Lung (tissue), 12 donors: ENCODE results near the gene ARHGEF7. TPM values are rescaled to one million over a fixed set of nuclear protein-coding genes. Genes with fewer than 3 reads are reported as not detected.

Experiments
- ATAC-seq: fragments of 200-7000 bp; cut with Tn5 transposase; one replicate; pipeline ENCODE4 v1.9.1; 2020; ENCODE audit warnings: moderate number of reproducible peaks; ENCODE audit not compliant: insufficient read depth, low FRiP score
- DNase-seq, 3 donors: peaks; one replicate each; pipeline ENCODE4 v3.0.0-alpha.2; 2013 to 2017
- H3K27ac ChIP-seq, 2 donors: one replicate each; pipeline ENCODE4 v1.5.1; 2013; ENCODE audit warnings: mild to moderate bottlenecking in 2 of 2, moderate library complexity in 2 of 2, control low read depth in 1 of 2, inconsistent platforms in 1 of 2, low read depth in 1 of 2, low read length in 1 of 2
- H3K27me3 ChIP-seq, 3 donors: one replicate each; pipeline ENCODE4 v1.5.1; 2013; ENCODE audit warnings: low read length in 2 of 3; ENCODE audit not compliant: control insufficient read depth in 3 of 3, insufficient read depth in 3 of 3
- H3K36me3 ChIP-seq, 4 donors: one replicate each; pipeline ENCODE4 v1.5.1; 2013; ENCODE audit warnings: low read length in 4 of 4, mild to moderate bottlenecking in 1 of 4, moderate library complexity in 1 of 4; ENCODE audit not compliant: control insufficient read depth in 4 of 4, insufficient read depth in 4 of 4
- H3K4me1 ChIP-seq, 5 donors: one replicate each; pipeline ENCODE4 v1.5.1; 2013; ENCODE audit warnings: low read length in 5 of 5, mild to moderate bottlenecking in 2 of 5, moderate library complexity in 1 of 5; ENCODE audit not compliant: control insufficient read depth in 5 of 5, insufficient read depth in 5 of 5
- H3K4me3 ChIP-seq: one replicate; pipeline ENCODE4 v1.5.1; 2013; ENCODE audit warnings: mild to moderate bottlenecking, control low read depth, moderate library complexity
- H3K9ac ChIP-seq, 2 donors: one replicate each; pipeline ENCODE4 v1.5.1; 2013; ENCODE audit warnings: low read length in 2 of 2, control low read depth in 1 of 2; ENCODE audit not compliant: insufficient read depth in 1 of 2
- H3K9me3 ChIP-seq, 4 donors: one replicate each; pipeline ENCODE4 v1.5.1; 2013; ENCODE audit warnings: low read length in 3 of 4, mild to moderate bottlenecking in 1 of 4, moderate library complexity in 1 of 4; ENCODE audit not compliant: control insufficient read depth in 4 of 4, insufficient read depth in 3 of 4
- WGBS, 2 donors: extraction: QIAGEN DNeasy Blood & Tissue Kit; methylation state at CpG; one replicate each; pipeline ENCODE4 v1.1.7; 2013; 5-methylcytosine and 5-hydroxymethylcytosine counted together
- polyA plus RNA-seq, 2 donors: library from polyadenylated mRNA; stranded (reverse); fragments of 200-250 nt; gene quantifications; one replicate each; pipeline ENCODE4 v1.2.1, GENCODE V29; 2013
- total RNA-seq, 2 donors: library from RNA; depleted of rRNA in 1 of 2; stranded (reverse); fragments of >200 nt in 1 of 2; gene quantifications; one replicate each; pipeline ENCODE4 v1.2.1, GENCODE V29; 2014 to 2021
- TF ChIP-seq, protein P1 (sequence below): IDR thresholded peaks from 2 replicates; pipeline ENCODE4 v1.5.1; 2012; ENCODE audit warnings: mild to moderate bottlenecking; ENCODE audit errors: control extremely low read depth, extremely low read depth
- donor health status: control.
- donor health status: control.
- donor health status: Bipolar disorder and iron deficiency.
- donor health status: healthy.
- donor health status: DM: yes; HTN: yes; CAD: no.

The ARHGEF7 gene
- total and polyA plus RNA-seq, 4 donors: 20.9 to 143 (median 37.8) TPM

DNA sequence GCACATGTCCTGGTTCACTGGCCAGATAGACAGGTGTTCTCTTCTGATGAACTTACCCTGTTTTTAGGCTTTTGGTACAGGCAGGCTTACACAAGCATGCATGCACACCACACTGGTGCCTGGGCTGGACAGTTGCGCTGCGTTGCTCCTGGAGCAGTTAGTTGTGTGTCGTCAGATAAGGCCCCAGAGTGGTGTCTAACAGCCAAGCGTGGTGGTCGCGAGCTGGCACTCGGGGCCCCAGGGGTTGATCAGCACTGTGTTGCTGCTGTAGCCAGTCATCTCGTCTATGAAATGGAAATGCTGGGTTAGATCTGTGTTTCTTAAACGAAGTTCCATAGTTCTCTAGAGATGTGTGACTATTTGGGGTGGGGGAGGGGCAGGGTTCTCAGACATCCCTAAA lies 180.8 kb downstream of the ARHGEF7 start:
- no peak for DNase-seq
- peaks cover 17 to 35% (median 27%) of the 10 kb centered on the region in 4 donors for H3K36me3 ChIP-seq
- H3K9ac ChIP-seq: no peak overlapping the region
- WGBS, 2 donors: 94 to 95% methylated on average over 9 of the region's 9 CpGs
- TF ChIP-seq, protein P1, sequence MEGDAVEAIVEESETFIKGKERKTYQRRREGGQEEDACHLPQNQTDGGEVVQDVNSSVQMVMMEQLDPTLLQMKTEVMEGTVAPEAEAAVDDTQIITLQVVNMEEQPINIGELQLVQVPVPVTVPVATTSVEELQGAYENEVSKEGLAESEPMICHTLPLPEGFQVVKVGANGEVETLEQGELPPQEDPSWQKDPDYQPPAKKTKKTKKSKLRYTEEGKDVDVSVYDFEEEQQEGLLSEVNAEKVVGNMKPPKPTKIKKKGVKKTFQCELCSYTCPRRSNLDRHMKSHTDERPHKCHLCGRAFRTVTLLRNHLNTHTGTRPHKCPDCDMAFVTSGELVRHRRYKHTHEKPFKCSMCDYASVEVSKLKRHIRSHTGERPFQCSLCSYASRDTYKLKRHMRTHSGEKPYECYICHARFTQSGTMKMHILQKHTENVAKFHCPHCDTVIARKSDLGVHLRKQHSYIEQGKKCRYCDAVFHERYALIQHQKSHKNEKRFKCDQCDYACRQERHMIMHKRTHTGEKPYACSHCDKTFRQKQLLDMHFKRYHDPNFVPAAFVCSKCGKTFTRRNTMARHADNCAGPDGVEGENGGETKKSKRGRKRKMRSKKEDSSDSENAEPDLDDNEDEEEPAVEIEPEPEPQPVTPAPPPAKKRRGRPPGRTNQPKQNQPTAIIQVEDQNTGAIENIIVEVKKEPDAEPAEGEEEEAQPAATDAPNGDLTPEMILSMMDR: no peak
- H3K9me3 ChIP-seq: no peaks in the 10 kb centered on the region
- H3K27ac ChIP-seq: no peak overlapping the region
- no peak overlapping the region for H3K4me3 ChIP-seq
- no peaks in the 10 kb centered on the region for H3K27me3 ChIP-seq
- H3K4me1 ChIP-seq: no peaks in the 10 kb centered on the region
- no peak for ATAC-seq

DNA sequence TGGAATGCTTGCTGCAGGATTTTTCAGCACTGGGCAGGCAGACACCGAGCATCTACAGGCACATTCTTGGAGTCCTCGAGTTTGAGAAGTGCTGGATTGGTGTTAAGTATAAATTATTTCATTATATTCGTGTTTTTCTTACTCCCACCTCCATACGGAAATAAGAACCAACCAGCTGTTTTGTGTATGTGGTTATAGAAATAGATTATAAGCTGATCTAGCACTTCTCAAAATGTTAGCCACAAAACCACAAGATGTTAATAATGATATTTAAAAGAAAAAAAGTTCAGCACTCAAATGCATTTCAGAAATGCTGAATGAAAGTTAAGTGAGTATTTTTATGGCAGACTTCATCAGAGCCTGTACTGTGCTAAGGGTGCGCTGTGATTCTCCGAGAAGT lies 181.3 kb downstream of the ARHGEF7 start:
- no peak for DNase-seq
- TF ChIP-seq, protein P1: no peak
- H3K27ac ChIP-seq: no peak overlapping the region
- no peak for ATAC-seq
- H3K4me3 ChIP-seq: no peak overlapping the region
- no peaks in the 10 kb centered on the region for H3K9me3 ChIP-seq
- no peak overlapping the region for H3K9ac ChIP-seq
- 70 to 77% methylated on average over 6 of the region's 6 CpGs for WGBS, 2 donors
- H3K36me3 ChIP-seq: peaks cover 15 to 30% (median 27%) of the 10 kb centered on the region in 4 donors
- no peaks in the 10 kb centered on the region for H3K27me3 ChIP-seq
- no peaks in the 10 kb centered on the region for H3K4me1 ChIP-seq

DNA sequence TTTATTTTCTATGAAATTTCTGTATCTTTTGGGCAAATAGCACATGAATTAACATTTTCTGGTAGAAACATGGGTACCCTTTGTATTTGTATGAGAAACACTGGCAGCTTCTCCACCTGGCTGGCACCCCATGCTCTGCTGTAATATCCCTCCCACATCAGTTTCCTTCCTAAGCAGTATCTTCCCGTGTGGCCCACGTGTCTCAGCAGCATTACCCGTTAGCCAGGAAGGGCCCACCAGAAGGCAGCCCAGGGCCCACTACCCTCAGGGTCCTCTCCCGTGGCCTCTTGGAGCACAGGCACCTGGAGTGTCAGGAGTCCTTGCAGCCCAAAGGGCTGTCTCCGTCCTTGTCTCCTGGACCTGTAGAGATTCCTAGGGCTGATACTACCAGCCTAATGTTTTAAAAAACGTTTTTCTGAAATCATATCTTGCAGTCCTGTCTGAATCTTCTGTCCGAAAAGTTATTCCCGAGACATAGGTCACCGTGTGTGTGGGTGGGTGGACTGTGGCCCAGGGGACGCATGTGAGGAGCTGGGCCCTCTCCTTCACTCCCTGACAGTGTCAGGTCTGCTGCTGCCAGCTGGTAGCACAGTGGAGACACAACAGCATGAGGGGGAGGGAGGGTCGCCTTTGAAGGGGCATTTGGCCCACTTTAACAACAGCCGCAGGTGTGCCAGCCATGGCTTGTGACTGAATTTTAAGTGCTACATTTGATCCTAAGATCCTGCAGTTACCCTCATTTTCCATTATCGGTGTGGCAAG lies 183.3 kb downstream of the ARHGEF7 start:
- H3K4me1 ChIP-seq: no peaks in the 10 kb centered on the region
- no peak for ATAC-seq
- DNase-seq: no peak
- H3K9ac ChIP-seq: no peak overlapping the region
- peaks cover 0 to 4% (median 0%) of the 10 kb centered on the region in 4 donors for H3K9me3 ChIP-seq
- TF ChIP-seq, protein P1: no peak
- no peak overlapping the region for H3K27ac ChIP-seq
- WGBS, 2 donors: 89 to 93% methylated on average over 13 of the region's 13 CpGs
- H3K4me3 ChIP-seq: no peak overlapping the region
- peaks cover 19 to 37% (median 26%) of the 10 kb centered on the region in 4 donors for H3K36me3 ChIP-seq
- no peaks in the 10 kb centered on the region for H3K27me3 ChIP-seq
